Pons (tissue), 1 donor: ENCODE data around the gene SLC2A6.

Experiments used
- DNase-seq: peaks from one replicate; pipeline ENCODE4 v3.0.0-alpha.2; 2016; ENCODE audit warnings: low spot score

Gene SLC2A6

DNA sequence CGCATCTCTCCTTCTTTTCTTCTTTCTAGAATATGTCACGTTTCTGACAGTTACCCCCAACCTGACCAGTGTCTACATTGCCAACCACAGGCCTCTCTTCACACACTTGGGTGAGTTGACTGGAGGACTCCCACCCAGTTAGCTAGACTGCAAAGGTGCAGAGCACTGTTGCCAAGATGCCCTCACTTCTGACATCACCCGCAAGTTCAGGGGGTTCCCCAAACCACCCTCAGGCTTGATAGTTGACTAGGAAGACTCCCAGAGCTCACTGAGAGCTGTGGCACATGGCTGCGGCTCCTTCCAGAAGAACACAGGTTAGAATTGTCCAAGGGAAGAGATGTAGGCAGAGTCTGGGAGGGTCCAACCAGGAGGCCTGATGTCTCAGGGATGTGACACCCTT is 39.6 kb downstream of the SLC2A6 start:
- no peak for DNase-seq

DNA sequence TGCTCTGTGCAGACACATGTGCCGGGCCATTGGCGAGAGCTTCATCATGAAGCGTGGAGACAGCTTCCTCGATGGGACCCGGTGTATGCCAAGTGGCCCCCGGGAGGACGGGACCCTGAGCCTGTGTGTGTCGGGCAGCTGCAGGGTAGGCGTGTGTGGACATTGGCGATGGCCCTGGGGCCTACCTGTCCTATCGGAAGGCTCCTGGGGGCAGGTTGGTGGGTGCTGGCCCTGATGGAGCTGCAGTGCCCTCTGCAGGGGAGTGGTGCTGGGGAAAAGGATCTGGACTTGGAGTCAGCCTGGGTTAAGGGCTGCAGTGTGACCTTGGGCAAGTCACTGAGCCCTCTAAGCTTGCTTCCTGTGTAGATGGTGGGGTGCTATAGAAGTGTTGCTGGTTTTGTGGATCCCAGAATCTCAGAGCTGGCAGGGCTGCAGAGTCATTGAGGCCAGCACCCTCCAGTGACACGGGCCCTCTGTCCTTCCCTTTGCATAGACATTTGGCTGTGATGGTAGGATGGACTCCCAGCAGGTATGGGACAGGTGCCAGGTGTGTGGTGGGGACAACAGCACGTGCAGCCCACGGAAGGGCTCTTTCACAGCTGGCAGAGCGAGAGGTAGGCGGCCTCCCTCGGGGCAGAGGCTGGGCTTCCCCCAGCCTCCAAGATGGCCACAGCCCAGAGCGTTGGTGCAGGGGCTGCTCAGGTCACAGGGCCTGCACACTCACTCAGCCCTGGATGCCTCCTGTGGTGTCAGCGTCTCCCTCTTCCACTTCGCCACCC is 41.0 kb downstream of the SLC2A6 start:
- no peak for DNase-seq

DNA sequence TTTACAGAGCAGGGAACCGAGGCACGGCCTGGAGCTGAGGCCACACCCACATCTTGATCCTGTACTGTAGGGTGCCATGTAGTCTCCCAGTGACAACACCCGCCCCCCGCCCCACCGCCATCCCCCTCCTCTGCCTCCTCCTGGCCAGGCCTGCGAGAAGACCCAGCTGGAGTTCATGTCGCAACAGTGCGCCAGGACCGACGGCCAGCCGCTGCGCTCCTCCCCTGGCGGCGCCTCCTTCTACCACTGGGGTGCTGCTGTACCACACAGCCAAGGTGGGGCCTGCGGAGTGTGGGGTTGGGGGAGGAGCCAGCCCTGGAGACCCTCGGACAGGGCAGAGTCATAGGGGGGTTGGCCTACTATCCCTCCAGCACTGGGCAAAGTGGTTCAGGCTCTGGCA is 42.2 kb downstream of the SLC2A6 start:
- no peak for DNase-seq

DNA sequence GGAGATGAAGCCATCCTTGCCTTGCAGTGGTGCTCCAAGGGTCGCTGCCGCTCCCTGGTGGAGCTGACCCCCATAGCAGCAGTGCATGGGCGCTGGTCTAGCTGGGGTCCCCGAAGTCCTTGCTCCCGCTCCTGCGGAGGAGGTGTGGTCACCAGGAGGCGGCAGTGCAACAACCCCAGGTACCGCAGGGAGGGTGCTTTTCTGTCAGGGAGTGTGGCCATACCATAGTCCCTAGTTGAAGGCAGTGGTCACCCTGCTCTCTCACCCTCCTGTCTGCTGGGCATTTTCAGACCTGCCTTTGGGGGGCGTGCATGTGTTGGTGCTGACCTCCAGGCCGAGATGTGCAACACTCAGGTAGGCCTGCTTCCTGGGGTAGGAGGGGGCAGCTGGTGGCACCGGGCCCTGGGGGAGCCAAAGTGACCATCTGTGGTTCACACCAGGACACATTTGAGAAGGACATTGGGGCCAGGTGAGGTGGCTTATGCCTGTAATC is 45.5 kb downstream of the SLC2A6 start:
- DNase-seq, result no peak

DNA sequence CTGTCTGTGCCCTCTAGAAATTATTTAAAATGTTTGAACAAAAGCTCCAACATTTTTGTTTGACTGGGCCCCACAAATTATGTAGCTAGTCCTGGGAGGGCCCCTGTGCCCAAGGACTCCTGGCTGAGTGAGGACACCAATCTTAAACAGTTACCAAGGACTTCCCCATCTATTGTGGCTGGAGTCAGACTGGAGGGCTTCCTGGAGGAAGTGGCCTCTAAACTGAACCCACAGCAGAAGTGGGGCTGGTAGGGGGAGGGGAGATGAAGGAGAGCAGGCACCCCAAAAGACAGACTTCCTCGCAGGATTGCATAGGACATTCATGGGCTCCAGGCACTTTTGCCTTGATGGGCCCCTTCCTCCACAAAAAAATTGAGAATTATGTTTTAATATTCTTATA is 48.7 kb downstream of the SLC2A6 start:
- DNase-seq, result no peak

DNA sequence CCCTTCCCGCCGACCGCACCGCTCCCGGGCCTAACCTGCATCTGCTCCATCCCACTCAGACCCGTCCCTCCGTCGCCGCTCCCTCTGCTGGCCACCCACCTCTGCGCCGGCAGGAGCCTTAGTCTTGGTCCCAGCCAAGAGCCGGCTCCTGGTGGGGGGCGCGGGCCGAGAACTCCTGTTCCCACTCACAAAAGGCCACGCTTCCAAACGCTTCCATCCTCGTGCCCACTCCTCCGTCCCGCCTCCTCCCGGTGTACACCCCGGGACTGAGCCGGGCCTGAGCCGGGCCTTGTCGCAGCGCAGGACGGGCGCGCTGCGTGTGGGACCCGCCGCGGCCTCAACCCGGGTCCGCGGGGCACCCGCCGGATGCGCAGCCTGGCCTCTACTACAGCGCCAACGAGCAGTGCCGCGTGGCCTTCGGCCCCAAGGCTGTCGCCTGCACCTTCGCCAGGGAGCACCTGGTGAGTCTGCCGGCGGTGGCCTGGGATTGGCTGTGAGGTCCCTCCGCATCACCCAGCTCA is 49.2 kb downstream of the SLC2A6 start:
- DNase-seq, result no peak

DNA sequence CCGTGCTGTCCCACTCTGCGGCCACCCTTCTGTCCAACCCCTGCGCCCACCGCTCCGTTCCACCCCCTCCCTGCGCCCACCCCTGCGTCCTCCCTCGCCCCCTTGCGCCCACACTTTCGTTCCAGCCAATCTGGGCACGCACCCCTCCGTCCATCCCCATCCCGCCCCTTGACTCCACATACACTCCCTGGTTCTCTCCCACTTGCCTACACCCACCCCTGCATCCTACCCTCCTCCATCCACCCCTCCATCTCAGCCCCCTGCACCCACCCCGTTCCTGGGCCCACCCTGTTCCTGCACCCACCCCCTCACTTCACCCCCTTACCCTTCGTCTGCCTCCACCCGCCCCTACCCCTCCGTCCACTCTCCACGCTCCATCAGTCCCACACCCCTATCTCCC is 49.7 kb downstream of the SLC2A6 start:
- no peak for DNase-seq

DNA sequence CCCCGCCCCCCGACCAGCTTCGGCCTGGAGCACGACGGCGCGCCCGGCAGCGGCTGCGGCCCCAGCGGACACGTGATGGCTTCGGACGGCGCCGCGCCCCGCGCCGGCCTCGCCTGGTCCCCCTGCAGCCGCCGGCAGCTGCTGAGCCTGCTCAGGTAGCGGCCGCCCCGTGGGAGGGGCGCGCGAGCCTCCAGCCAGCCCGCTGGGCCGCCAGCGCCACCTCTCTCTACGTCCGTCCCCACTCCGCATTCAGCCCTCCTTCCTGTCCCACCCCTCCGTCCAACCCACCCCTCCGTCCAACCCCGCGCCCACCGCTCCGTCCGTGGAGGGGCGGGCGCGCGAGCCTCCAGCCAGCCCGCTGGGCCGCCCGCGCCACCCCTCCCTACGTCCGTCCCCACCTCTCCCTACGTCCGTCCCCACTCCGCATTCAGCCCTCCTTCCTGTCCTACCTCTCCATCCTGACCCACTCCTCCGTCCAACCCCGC is 50.2 kb downstream of the SLC2A6 start:
- DNase-seq, result no peak

DNA sequence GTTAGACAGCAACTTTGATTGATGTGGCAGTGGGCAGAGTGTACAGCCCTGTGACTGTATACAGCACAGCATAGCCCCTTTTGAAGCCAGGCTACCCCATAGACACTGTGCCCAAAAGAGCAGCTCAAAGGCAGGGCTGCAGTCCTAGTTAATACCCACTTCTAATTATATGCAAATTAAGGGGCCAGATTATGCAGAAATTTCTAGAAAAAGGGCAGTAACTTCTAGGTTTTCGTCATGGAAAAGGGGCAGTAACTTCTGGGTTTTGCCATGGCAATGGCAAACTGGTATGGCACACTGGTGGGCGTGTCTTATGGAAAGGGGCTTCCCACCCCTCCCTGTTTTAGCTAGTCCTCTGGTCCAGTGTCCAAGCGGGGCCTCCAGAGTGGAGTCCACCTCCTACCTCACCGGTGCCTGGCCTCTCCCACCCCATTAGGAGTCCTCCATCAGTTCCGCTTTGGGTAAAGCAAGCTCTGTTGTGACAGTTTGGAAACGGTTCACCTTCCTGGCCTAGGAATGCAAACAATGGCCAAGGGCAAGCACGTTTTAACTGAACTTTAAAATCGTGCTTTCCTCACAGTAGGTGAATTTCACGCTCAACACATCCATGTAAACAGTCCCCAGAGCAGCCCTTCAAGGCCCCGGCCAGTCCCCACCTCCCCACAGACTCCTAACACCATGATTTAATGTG is 51.1 kb downstream of the SLC2A6 start:
- DNase-seq, result no peak

DNA sequence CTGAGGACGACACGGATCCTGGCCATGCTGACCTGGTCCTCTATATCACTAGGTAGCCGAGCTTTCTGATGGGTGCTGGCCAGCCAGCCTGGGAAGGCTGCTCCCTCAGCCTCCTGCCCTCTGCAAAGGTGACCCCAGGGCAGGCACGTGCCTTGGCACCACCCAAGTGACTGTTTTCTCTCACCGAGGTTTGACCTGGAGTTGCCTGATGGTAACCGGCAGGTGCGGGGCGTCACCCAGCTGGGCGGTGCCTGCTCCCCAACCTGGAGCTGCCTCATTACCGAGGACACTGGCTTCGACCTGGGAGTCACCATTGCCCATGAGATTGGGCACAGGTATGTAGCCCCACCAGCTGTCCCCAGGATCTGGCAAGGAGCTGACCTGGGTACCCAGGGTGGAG is 52.9 kb downstream of the SLC2A6 start:
- no peak for DNase-seq

DNA sequence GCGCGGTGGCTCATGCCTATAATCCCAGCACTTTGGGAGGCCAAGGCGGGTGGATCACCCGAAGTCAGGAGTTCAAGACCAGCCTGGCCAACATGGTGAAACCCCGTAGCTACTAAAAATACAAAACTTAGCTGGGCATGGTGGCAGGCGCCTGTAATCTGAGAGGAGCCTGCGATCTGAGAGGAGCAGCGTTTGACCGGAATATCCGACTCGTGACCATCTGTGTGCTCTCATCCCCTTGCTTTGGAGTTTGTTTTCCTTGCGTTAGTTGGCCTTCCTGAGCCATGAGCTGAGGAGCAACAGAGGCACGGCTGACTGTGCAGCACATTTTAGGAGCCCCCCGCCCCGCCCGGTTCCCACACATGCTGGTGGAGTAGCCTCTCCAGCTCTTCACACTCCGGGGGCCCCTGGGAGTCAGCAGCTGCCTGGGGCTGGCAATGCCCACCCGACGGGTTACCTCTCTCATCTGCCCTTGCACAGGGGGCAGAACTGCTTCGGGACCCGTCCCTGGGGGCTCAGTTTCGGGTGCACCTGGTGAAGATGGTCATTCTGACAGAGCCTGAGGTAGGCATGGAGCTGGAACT is 53.8 kb downstream of the SLC2A6 start:
- DNase-seq, result no peak

DNA sequence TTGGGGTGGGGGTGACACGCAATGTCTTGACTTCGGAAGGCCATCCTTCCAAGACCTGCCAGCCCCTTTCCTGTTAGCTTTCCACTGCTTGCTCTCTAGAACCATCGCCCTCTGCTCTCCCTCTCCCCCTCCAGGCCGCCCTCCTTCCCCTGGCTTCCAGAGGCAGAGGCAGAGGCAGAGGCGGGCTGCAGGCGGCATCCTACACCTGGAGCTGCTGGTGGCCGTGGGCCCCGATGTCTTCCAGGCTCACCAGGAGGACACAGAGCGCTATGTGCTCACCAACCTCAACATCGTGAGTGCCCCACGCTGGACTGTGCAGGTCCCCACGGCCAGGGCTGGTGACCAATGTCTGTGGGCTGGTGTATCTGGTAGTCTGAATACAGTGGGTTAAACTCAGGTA is 54.7 kb downstream of the SLC2A6 start:
- no peak for DNase-seq

DNA sequence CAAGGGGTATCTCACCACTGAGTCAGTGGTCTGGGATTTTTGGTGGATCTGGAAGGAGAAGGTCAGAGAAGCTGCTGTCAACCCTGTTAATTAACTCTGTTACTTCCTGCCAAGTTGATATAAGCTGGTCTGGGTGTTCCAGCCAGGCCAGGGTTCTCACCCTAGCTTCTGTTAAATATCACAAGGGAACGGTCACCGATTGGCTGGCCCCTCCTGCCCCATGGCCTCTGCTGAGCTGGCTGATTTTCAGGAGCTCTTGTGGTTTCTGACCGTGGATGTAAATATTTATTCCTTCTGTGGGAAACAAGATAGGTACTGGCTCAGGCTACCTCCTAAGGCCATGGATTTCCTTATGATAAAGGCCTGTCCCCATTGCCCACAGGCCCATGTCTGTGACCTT is 55.7 kb downstream of the SLC2A6 start:
- DNase-seq, result no peak

DNA sequence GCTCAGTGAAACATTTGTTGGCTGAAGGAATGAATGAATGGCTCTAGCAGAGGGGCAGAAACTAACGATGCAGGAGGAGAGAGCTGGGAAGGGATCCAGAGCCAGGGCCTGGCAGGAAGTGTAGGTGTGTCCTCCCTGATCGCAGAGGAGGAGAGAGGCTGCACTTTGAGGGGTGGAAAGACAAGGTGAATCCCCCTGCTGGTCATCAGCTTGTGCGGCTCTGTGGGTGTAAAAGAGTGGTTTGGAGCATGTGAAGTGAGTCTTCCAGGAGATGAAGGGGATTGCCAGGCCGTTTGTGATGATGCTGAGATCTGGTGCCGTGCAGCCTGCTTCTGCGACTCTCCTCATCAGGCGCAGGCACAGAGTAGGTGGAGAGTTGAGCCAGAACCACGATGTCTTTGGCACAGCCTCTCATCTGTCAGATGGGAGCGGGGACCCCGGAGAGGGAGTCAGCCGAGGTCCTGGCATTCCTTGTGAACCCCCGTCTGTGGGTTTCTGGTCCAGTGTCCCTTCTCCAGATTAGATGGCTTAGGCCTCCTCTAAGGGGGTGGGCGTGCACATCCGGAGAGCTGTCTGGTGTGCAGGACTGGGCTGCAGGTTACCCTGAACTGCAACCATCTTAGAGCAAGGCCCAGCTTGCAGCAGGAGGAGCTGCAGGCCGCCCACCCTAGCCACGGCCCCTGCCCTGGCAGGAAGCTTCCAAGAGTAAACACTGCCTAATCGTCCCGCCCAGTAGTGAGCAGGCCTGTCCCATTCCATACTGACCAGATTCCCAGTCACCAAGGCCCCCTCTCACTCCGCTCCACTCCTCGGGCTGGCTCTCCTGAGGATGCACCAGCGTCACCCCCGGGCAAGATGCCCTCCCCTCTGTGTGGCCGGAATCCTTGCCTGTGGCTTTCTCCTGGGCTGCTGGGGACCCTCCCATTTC is 57.0 kb downstream of the SLC2A6 start, which contains the start of gene ADAMTS13:
Gene ADAMTS13 (plus strand): TSS at position 753 of the 928 bp plus-strand sequence. CDS start 77 bp downstream, at position 830.
- no peak for DNase-seq
